ENCODE data around the gene NSD1. TPM values are rescaled to one million over a fixed set of nuclear protein-coding genes. Genes with fewer than 3 reads are reported as not detected.

The NSD1 gene
- total RNA-seq, 2 donors from 2014 or later: 150 to 190 TPM

DNA sequence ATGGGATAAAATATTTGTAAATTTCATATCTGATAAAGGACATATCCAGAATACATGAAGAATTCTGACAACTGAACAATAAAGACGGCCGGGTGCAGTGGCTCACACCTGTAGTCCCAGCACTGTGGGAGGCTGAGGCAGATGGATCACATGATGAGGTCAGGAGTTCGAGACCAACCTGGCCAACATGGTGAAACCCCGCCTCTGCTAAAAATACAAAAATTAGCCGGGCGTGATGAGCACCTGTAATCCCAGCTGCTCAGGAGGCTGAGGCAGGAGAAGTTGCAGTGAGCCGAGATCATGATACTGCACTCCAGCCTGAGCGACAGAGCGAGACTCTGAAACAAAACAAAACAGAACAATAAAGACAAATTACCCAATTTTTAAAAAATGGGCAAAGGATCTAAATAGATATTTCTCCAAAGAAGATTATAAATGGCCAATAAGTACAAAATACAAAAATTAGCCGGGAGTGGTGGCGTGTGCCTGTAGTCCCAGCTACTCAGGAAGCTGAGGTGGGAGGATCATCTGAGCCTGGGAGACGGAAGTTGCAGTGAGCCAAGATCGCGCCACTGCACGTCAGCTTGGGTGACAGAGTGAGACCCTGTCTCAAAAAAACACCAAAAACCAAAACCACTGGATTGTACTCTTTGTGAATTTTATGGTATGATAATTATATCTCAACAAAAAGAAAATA lies 9.6 kb upstream of the NSD1 start:
- Histone ChIP-seq H3K4me1 (ENCODE audit: control insufficient read depth, insufficient read depth, low read length) (no peaks in the 10 kb centered on the region), H3K9me3 (ENCODE audit: control insufficient read depth, low read length) (no peaks in the 10 kb centered on the region), H3K4me3 (ENCODE audit: low read length) (no peak overlapping the region), H3K36me3 (ENCODE audit: control insufficient read depth, insufficient read depth, low read length) (no peaks in the 10 kb centered on the region), H3K9ac (ENCODE audit: extremely low read depth, low read length, poor library complexity, severe bottlenecking) (no peak overlapping the region), H3K27me3 (ENCODE audit: control insufficient read depth, insufficient read depth, low read length, poor library complexity, severe bottlenecking) (no peaks in the 10 kb centered on the region), H3K27ac (ENCODE audit: low read depth, low read length) (no peak overlapping the region)
- Mint-ChIP-seq H3K4me3 (no peak overlapping the region), H3K27me3 (ENCODE audit: insufficient read depth) (peaks cover 3% of the 10 kb centered on the region), H3K36me3 (ENCODE audit: low read depth) (no peaks in the 10 kb centered on the region), H3K27ac (no peak overlapping the region), H3K9me3 (no peaks in the 10 kb centered on the region), H3K4me1 (peaks cover 2% of the 10 kb centered on the region)
- DNase-seq: no peak
- 92 to 97% methylated on average over 10 to 14 of the region's 15 CpGs for WGBS, 2 experiments (ENCODE audit: insufficient coverage in 1 of 2, insufficient read length in 1 of 2)
- TF ChIP-seq, protein P1, sequence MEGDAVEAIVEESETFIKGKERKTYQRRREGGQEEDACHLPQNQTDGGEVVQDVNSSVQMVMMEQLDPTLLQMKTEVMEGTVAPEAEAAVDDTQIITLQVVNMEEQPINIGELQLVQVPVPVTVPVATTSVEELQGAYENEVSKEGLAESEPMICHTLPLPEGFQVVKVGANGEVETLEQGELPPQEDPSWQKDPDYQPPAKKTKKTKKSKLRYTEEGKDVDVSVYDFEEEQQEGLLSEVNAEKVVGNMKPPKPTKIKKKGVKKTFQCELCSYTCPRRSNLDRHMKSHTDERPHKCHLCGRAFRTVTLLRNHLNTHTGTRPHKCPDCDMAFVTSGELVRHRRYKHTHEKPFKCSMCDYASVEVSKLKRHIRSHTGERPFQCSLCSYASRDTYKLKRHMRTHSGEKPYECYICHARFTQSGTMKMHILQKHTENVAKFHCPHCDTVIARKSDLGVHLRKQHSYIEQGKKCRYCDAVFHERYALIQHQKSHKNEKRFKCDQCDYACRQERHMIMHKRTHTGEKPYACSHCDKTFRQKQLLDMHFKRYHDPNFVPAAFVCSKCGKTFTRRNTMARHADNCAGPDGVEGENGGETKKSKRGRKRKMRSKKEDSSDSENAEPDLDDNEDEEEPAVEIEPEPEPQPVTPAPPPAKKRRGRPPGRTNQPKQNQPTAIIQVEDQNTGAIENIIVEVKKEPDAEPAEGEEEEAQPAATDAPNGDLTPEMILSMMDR (conservative IDR thresholded peaks at IDR 0.05): no peak

DNA sequence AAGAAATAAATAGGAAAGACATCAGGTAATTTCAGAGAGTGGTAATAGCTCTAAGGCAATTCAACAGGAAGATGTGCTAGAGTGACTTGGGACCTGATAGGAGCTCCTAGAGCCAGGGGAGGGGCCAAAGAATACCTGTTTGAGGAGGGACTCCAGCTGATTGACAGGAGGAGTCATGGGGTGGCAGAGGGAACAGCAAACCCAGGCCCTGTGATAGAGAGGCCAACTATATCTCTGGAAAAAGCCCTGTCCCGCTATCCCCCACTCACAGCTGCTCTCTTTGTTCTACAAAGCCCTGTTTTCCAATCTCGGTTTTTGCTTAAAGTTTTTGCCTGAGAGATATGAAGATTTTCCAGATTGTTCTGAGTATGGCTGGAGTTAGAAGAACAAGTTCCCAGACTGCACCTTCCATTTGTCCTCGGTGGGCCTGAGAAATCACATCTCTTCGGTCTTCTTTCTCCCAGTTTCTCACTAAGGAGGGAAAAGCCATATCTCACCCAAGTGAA lies 9.0 kb upstream of the NSD1 start:
- H3K27me3 ChIP-seq (ENCODE audit: control insufficient read depth, insufficient read depth, low read length, poor library complexity, severe bottlenecking): no peaks in the 10 kb centered on the region
- Mint-ChIP-seq H3K9me3 (no peaks in the 10 kb centered on the region), H3K27ac (peak overlapping the region; percentile 36), H3K4me1 (peaks cover 2% of the 10 kb centered on the region), H3K27me3 (ENCODE audit: insufficient read depth) (peaks cover 3% of the 10 kb centered on the region), H3K36me3 (ENCODE audit: low read depth) (no peaks in the 10 kb centered on the region), H3K4me3 (no peak overlapping the region)
- H3K9ac ChIP-seq (ENCODE audit: extremely low read depth, low read length, poor library complexity, severe bottlenecking): no peak overlapping the region
- DNase-seq: peak; percentile 85
- WGBS, 2 experiments (ENCODE audit: insufficient coverage in 1 of 2, insufficient read length in 1 of 2): 83 to 90% methylated on average over 2 to 4 of the region's 4 CpGs
- H3K4me3 ChIP-seq (ENCODE audit: low read length): no peak overlapping the region
- no peak overlapping the region for H3K27ac ChIP-seq (ENCODE audit: low read depth, low read length)
- no peaks in the 10 kb centered on the region for H3K4me1 ChIP-seq (ENCODE audit: control insufficient read depth, insufficient read depth, low read length)
- H3K36me3 ChIP-seq (ENCODE audit: control insufficient read depth, insufficient read depth, low read length): no peaks in the 10 kb centered on the region
- TF ChIP-seq, protein P1 (conservative IDR thresholded peaks at IDR 0.05): no peak
- H3K9me3 ChIP-seq (ENCODE audit: control insufficient read depth, low read length): no peaks in the 10 kb centered on the region

GRCh38 chr5:177126771-177127170 lies 6.8 kb upstream of the NSD1 start:
- Histone ChIP-seq H3K9me3 (ENCODE audit: control insufficient read depth, low read length) (no peaks in the 10 kb centered on the region), H3K27ac (ENCODE audit: low read depth, low read length) (no peak overlapping the region), H3K4me3 (ENCODE audit: low read length) (no peak overlapping the region), H3K4me1 (ENCODE audit: control insufficient read depth, insufficient read depth, low read length) (no peaks in the 10 kb centered on the region), H3K9ac (ENCODE audit: extremely low read depth, low read length, poor library complexity, severe bottlenecking) (no peak overlapping the region), H3K27me3 (ENCODE audit: control insufficient read depth, insufficient read depth, low read length, poor library complexity, severe bottlenecking) (no peaks in the 10 kb centered on the region), H3K36me3 (ENCODE audit: control insufficient read depth, insufficient read depth, low read length) (no peaks in the 10 kb centered on the region)
- H3K9me3 Mint-ChIP-seq: no peaks in the 10 kb centered on the region
- H3K36me3 Mint-ChIP-seq (ENCODE audit: low read depth): no peaks in the 10 kb centered on the region
- H3K27me3 Mint-ChIP-seq (ENCODE audit: insufficient read depth): peaks cover 3% of the 10 kb centered on the region
- no peak for DNase-seq
- TF ChIP-seq, protein P1 (conservative IDR thresholded peaks at IDR 0.05): no peak
- no peak overlapping the region for H3K4me3 Mint-ChIP-seq
- no peak overlapping the region for H3K27ac Mint-ChIP-seq
- WGBS, 2 experiments (ENCODE audit: insufficient coverage in 1 of 2, insufficient read length in 1 of 2): 100% methylated on average over 1 of the region's 1 CpG; no CpG with 5 or more reads in 1 of the 2 experiments
- H3K4me1 Mint-ChIP-seq: peaks cover 17% of the 10 kb centered on the region
